Liver (tissue), 9 donors: Measurements from ENCODE around the gene KDM4D. TPM values are rescaled to one million over a fixed set of nuclear protein-coding genes. Genes with fewer than 3 reads are reported as not detected.

Source experiments
- DNase-seq: peaks from one replicate; pipeline ENCODE4 v3.0.0-alpha.2; 2017; ENCODE audit warnings: low spot score
- H3K27ac ChIP-seq, 2 donors: one replicate each; pipeline ENCODE4 v1.7.0; 2013; ENCODE audit warnings: inconsistent platforms in 2 of 2, low read length in 2 of 2, control low read depth in 1 of 2, low read depth in 1 of 2, mild to moderate bottlenecking in 1 of 2
- H3K27me3 ChIP-seq, 4 donors: one replicate each; pipeline versions ENCODE4 v1.6.1 to v1.7.0; 2013; ENCODE audit warnings: low read length in 3 of 4, inconsistent platforms in 1 of 4, mild to moderate bottlenecking in 1 of 4, moderate library complexity in 1 of 4; ENCODE audit not compliant: control insufficient read depth in 4 of 4, insufficient read depth in 4 of 4
- H3K36me3 ChIP-seq, 4 donors: one replicate each; pipeline versions ENCODE4 v1.6.1 to v1.7.0; 2013; ENCODE audit warnings: low read length in 3 of 4, mild to moderate bottlenecking in 3 of 4, low read depth in 1 of 4, moderate library complexity in 1 of 4; ENCODE audit not compliant: control insufficient read depth in 4 of 4, insufficient read depth in 3 of 4
- H3K4me1 ChIP-seq, 4 donors: one replicate each; pipeline versions ENCODE4 v1.6.1 to v1.7.0; 2013; ENCODE audit warnings: low read length in 3 of 4, mild to moderate bottlenecking in 3 of 4, moderate library complexity in 1 of 4; ENCODE audit not compliant: control insufficient read depth in 4 of 4, insufficient read depth in 4 of 4
- H3K4me3 ChIP-seq, 3 donors: one replicate each; pipeline versions ENCODE4 v1.6.1 to v1.7.0; 2013; ENCODE audit warnings: low read length in 3 of 3, control low read depth in 1 of 3, low read depth in 1 of 3, mild to moderate bottlenecking in 1 of 3
- H3K9ac ChIP-seq, 2 donors: one replicate each; pipeline ENCODE4 v1.7.0; 2013; ENCODE audit warnings: low read length in 2 of 2, mild to moderate bottlenecking in 2 of 2, moderate library complexity in 2 of 2, control low read depth in 1 of 2, low read depth in 1 of 2
- H3K9me3 ChIP-seq, 4 donors: one replicate each; pipeline versions ENCODE4 v1.6.1 to v1.7.0; 2013; ENCODE audit warnings: low read length in 3 of 4; ENCODE audit not compliant: control insufficient read depth in 4 of 4
- FOXA1 ChIP-seq: IDR thresholded peaks from 2 replicates; pipeline ENCODE4 v1.6.1; 2016; ENCODE audit warnings: antibody characterized with exemption
- FOXA2 ChIP-seq: IDR thresholded peaks from 2 replicates; pipeline ENCODE4 v1.6.1; 2016; ENCODE audit warnings: antibody characterized with exemption
- HNF4A ChIP-seq, 2 donors: conservative IDR thresholded peaks; 2 replicates each; pipeline ENCODE4 v1.6.1; 2016; ENCODE audit warnings: antibody characterized with exemption in 2 of 2, mild to moderate bottlenecking in 2 of 2
- HNF4G ChIP-seq: IDR thresholded peaks from 2 replicates; pipeline ENCODE4 v1.6.1; 2016; ENCODE audit warnings: antibody characterized with exemption
- MAX ChIP-seq: IDR thresholded peaks from 2 replicates; pipeline ENCODE4 v1.6.1; 2016; ENCODE audit warnings: antibody characterized with exemption
- NR2F2 ChIP-seq: IDR thresholded peaks from 2 replicates; pipeline ENCODE4 v1.6.1; 2016; ENCODE audit warnings: antibody characterized with exemption
- RXRA ChIP-seq, 2 donors: IDR thresholded peaks; 2 replicates each; pipeline ENCODE4 v1.6.1; 2017 to 2018; ENCODE audit warnings: antibody characterized with exemption in 2 of 2, mild to moderate bottlenecking in 1 of 2
- TAF1 ChIP-seq: conservative IDR thresholded peaks from 2 replicates; pipeline ENCODE4 v1.6.1; 2016; ENCODE audit warnings: antibody characterized with exemption, mild to moderate bottlenecking
- ZBTB33 ChIP-seq: IDR thresholded peaks from 2 replicates; pipeline ENCODE4 v1.6.1; 2016; ENCODE audit warnings: antibody characterized with exemption
- WGBS: extraction: QIAGEN DNeasy Blood & Tissue Kit; methylation state at CpG from one replicate; pipeline ENCODE4 v1.1.7; 2013; 5-methylcytosine and 5-hydroxymethylcytosine counted together
- polyA plus RNA-seq, 2 donors: library from polyadenylated mRNA; stranded (reverse) in 1 of 2; unstranded in 1 of 2; fragments of 200-250 nt in 1 of 2; fragments of >200 nt in 1 of 2; fragmentation: Nextera tagmentation in 1 of 2; extraction: Ambion mirVana in 1 of 2; gene quantifications; one replicate each; pipeline versions ENCODE4 v1.2.1 to v1.2.3, GENCODE V29; 2013 to 2015
- total RNA-seq, 2 donors: library from RNA; depleted of rRNA; stranded (reverse); fragments of >200 nt; gene quantifications; one replicate each; pipeline ENCODE4 v1.2.3, GENCODE V29; 2014
- donor health status: healthy.
- donor health status: healthy.
- donor health status: healthy.
- donor health status: healthy.
- donor health status: healthy.

Gene KDM4D
- total and polyA plus RNA-seq, 4 donors, result 0.11 to 0.23 (median 0.17) TPM

DNA sequence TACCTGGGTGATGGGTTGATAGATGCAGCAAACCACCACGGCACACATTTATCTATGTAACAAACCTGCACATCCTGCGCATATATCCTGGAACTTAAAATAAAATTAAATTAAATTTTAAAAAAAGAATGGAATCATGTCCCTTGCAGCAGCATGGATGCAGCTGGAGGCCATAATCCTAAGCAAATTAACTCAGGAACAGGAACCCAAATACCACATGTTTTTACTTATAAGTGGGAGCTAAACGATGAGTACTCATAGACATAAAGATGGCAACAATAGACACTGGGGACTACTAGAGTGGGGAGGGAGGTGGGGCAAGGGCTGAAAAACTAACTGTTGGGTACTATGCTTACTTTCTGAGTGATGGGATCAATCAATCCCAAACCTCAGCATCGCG, 41.0 kb upstream of the KDM4D start:
- Histone ChIP-seq H3K9me3 (no peaks in the 10 kb centered on the region), H3K27me3 (no peaks in the 10 kb centered on the region), H3K36me3 (no peaks in the 10 kb centered on the region), H3K4me3 (no peak overlapping the region), H3K9ac (no peak overlapping the region), H3K27ac (no peak overlapping the region), H3K4me1 (peaks cover 0 to 5% (median 0%) of the 10 kb centered on the region in 4 donors)
- 97% methylated on average over 5 of the region's 5 CpGs for WGBS
- DNase-seq, result no peak
- TF ChIP-seq FOXA1 (no peak), HNF4A (conservative IDR thresholded peaks at IDR 0.05) (no peak), HNF4G (no peak)

DNA sequence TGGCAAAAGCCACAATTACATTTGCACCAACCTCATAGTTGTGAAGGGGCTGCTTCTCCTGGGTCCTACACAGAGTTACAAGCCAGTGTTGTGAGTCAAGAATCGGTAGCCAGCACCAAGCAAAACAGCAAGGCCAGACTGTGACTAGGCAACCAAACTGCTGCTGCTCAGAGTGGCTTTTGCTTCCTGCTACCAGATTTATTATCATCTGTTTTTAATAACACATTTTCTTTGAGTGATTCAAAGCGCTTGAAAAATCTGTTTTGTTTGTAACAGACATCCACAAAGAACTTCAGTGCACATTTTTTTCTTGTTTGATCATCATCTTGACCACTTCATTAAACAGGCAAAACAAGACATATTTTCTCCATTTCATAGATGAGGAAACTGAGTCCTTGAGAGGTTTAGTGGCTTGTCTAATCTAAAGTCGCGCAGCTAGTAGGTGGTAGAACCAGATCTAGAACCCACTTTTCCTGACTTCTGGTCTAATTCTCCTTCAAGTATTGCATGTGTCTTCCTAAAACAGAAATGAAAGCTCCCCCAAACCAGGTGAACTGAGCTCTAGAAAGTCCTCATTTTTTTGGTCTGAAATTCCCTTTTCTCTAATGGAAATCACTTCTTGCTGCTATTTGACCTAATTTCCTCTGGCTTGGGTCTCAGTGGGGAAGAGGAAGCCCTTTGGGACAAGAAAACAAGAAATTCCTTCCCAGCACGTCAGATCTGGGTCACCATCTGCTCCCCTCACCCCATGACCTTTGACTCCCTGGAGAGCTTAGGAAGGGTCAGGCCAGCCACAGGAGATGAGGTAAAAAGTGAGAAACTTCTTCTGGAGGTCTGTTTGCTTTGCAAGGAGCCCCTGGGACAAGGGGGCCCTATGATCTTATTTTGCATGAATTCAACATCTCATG, 40.0 kb upstream of the KDM4D start:
- peaks cover 0 to 2% (median 0%) of the 10 kb centered on the region in 4 donors for H3K4me1 ChIP-seq
- TF ChIP-seq FOXA2 (no peak), NR2F2 (peak; percentile 95)
- no peak overlapping the region for H3K9ac ChIP-seq
- 53% methylated on average over 5 of the region's 5 CpGs for WGBS
- H3K27me3 ChIP-seq, result no peaks in the 10 kb centered on the region
- no peaks in the 10 kb centered on the region for H3K36me3 ChIP-seq
- DNase-seq, result no peak
- H3K9me3 ChIP-seq, result no peaks in the 10 kb centered on the region
- H3K4me3 ChIP-seq, result no peak overlapping the region
- peak overlapping the region in 1 of 2 donors; percentile 30 for H3K27ac ChIP-seq

- WGBS, result 74% methylated on average over 4 of the region's 4 CpGs
- TF ChIP-seq MAX (no peak), RXRA (IDR thresholded peaks at IDR 0.05) (no peak), HNF4G (no peak), ZBTB33 (no peak)
- H3K4me1 ChIP-seq, result peaks cover 0 to 2% (median 0%) of the 10 kb centered on the region in 4 donors
- H3K9ac ChIP-seq, result no peak overlapping the region
- H3K9me3 ChIP-seq, result no peaks in the 10 kb centered on the region
- H3K27ac ChIP-seq, result no peak overlapping the region
- no peak for DNase-seq
- no peak overlapping the region for H3K4me3 ChIP-seq
- no peaks in the 10 kb centered on the region for H3K27me3 ChIP-seq
- H3K36me3 ChIP-seq, result no peaks in the 10 kb centered on the region
These were observed 39.1 kb upstream of the KDM4D start for GRCh38 chr11:94934362-94934761.

DNA sequence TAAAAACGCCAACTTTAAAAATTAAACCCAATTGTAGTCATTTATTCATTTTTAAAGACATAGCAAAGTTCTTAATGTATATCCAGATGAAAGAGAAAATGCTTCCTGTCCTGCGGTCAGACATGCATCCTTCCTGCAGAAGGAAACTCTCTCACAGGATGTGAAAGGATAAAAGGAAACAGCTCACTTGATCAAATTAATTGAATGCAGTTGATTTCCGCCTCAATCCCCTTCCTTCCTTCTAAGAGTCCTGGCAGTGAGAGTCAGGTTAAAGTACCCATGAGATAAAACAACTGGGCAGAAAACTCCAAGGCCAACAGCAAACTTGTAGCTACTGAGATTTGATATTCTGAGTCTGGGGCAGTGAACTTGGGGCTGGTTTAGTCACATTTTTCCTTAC, 38.7 kb upstream of the KDM4D start:
- no peaks in the 10 kb centered on the region for H3K27me3 ChIP-seq
- H3K9me3 ChIP-seq, result no peaks in the 10 kb centered on the region
- H3K4me1 ChIP-seq, result peaks cover 0 to 2% (median 0%) of the 10 kb centered on the region in 4 donors
- H3K4me3 ChIP-seq, result no peak overlapping the region
- 74% methylated on average over 3 of the region's 3 CpGs for WGBS
- H3K9ac ChIP-seq, result no peak overlapping the region
- no peaks in the 10 kb centered on the region for H3K36me3 ChIP-seq
- no peak for TF ChIP-seq TAF1
- TF ChIP-seq NR2F2, result peak; percentile 57
- no peak for DNase-seq
- peak overlapping the region in 1 of 2 donors; percentile 41 for H3K27ac ChIP-seq
